Thyroid gland (tissue), 4 donors: ENCODE data around the gene TAF1L. TPM values are rescaled to one million over a fixed set of nuclear protein-coding genes. Genes with fewer than 3 reads are reported as not detected.

Experiments
- DNase-seq, 2 donors: peaks; one replicate each; pipeline ENCODE4 v3.0.0-alpha.2; 2019
- H3K27ac ChIP-seq, 3 donors: fragments of 200-600 bp; sonication (generic); 1 replicate in 2 of 3; 2 replicates in 1 of 3; pipeline ENCODE4 v1.5.1; 2016 to 2019; ENCODE audit warnings: mild to moderate bottlenecking in 1 of 3, moderate library complexity in 1 of 3
- H3K27me3 ChIP-seq: fragments of 200-600 bp; sonication (generic); one replicate; pipeline ENCODE4 v1.5.1; 2019
- H3K36me3 ChIP-seq, 2 donors: fragments of 200-600 bp; sonication (generic); one replicate each; pipeline ENCODE4 v1.5.1; 2016 to 2019
- H3K4me1 ChIP-seq, 2 donors: fragments of 200-600 bp; sonication (generic); one replicate each; pipeline ENCODE4 v1.5.1; 2017 to 2019
- H3K4me3 ChIP-seq, 3 donors: fragments of 200-600 bp; sonication (generic); replicated peaks in 1 of 3; 1 replicate in 2 of 3; 2 replicates in 1 of 3; pipeline ENCODE4 v1.5.1; 2016; ENCODE audit warnings: mild to moderate bottlenecking in 1 of 3
- H3K9me3 ChIP-seq: fragments of 200-600 bp; sonication (generic); one replicate; pipeline ENCODE4 v1.5.1; 2017
- POLR2A ChIP-seq, 2 donors: fragments of 450-650 bp; IDR thresholded peaks; one replicate each; pipeline ENCODE4 v1.6.1; 2017; ENCODE audit warnings: antibody characterized with exemption in 2 of 2, mild to moderate bottlenecking in 2 of 2, moderate library complexity in 1 of 2
- whole genome bisulfite sequencing, 2 donors: methylation state at CpG; one replicate each; pipeline ENCODE4 v1.1.5; 2017; 5-methylcytosine and 5-hydroxymethylcytosine counted together
- intact Hi-C: fragments of 100-400 bp; cut with DNase I; formaldehyde crosslinking; loops from one replicate; pipeline ENCODE4 v1.15.1; 2023
- total RNA-seq, 4 donors: library from RNA; depleted of rRNA; stranded (reverse); fragments of >200 nt; gene quantifications; one replicate each; pipeline ENCODE4 v1.2.3, GENCODE V29; 2016
- TF ChIP-seq, protein P1 (sequence below), 6 experiments: fragments of 200-600 bp in 3 of 6; fragments of 450-650 bp in 3 of 6; sonication (generic) in 3 of 6; IDR thresholded peaks; one replicate each; pipeline ENCODE4 v1.5.1; 2016 to 2019; ENCODE audit warnings: antibody characterized with exemption in 6 of 6, mild to moderate bottlenecking in 2 of 6, inconsistent platforms in 1 of 6, moderate library complexity in 1 of 6

The TAF1L gene
- total RNA-seq, 4 donors from 2014 or later: 0.11 to 0.13 TPM; not detected in 2

DNA sequence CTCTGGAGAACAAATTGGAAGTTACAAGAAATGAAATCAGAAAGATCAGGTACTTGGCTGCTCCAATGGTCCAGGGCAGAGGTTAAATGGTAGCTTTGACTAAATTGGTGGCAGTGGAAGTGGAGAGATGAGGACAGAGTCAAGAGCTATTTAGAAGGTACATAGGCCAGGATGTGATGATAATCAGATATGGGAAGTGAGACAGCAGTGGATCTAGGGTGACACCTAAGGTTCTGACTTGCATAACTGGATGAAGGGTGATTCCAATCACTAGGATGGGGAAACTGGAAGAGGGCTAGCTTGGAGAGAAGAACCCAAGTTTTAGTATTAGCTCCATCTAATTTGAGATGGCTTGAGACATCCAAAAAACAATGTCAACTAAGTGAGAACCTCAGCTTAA lies 38.5 kb downstream of the TAF1L start:
- Histone ChIP-seq H3K4me1 (no peaks in the 10 kb centered on the region), H3K36me3 (no peaks in the 10 kb centered on the region), H3K9me3 (no peaks in the 10 kb centered on the region), H3K27me3 (no peaks in the 10 kb centered on the region), H3K4me3 (no peak overlapping the region), H3K27ac (no peak overlapping the region)
- DNase-seq: no peak
- TF ChIP-seq POLR2A (IDR thresholded peaks at IDR 0.05): no peak
- TF ChIP-seq, protein P1, sequence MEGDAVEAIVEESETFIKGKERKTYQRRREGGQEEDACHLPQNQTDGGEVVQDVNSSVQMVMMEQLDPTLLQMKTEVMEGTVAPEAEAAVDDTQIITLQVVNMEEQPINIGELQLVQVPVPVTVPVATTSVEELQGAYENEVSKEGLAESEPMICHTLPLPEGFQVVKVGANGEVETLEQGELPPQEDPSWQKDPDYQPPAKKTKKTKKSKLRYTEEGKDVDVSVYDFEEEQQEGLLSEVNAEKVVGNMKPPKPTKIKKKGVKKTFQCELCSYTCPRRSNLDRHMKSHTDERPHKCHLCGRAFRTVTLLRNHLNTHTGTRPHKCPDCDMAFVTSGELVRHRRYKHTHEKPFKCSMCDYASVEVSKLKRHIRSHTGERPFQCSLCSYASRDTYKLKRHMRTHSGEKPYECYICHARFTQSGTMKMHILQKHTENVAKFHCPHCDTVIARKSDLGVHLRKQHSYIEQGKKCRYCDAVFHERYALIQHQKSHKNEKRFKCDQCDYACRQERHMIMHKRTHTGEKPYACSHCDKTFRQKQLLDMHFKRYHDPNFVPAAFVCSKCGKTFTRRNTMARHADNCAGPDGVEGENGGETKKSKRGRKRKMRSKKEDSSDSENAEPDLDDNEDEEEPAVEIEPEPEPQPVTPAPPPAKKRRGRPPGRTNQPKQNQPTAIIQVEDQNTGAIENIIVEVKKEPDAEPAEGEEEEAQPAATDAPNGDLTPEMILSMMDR (IDR thresholded peaks at IDR 0.05): no peak
- intact Hi-C loops: no loop called here

DNA sequence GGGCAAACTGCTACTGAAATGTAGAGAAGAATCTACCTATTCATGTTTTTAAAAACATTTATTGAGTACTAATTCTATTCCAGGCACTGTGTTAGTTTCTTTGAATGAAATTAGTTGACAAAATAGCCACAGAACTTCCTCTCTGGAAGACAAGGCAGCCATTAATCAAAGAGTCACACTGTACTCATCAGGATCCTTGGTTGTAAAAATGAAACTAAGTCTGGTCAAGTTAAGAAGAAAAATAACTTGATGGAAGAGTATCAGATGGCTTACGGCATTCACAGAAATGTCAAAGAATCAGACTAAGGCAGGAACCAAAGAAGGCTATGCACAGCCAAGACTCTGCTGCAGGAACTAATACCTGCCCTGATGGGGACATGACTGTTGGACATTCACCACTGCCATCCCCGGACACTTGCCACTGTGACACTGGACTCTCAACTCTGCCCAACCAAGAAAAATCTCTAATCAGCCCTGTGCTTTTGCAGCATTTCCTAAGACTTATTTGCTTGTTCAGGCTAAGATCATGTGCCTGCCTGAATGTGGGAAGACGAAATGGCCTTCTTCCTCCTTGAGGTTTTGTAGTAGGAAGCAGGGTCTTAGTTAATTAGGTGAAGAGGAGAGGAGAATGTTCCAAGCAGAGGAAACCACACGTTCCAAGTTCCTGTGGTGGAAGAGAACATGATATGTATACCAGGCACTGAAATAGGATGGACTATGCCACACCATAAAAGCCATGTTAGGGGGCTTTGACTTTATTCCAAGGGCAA lies 39.2 kb downstream of the TAF1L start:
- intact Hi-C loops: no loop called here
- DNase-seq: no peak
- Histone ChIP-seq H3K36me3 (no peaks in the 10 kb centered on the region), H3K27me3 (no peaks in the 10 kb centered on the region), H3K4me1 (no peaks in the 10 kb centered on the region), H3K27ac (no peak overlapping the region), H3K4me3 (no peak overlapping the region), H3K9me3 (no peaks in the 10 kb centered on the region)
- WGBS, 2 donors: 75 to 76% methylated on average over 4 of the region's 4 CpGs
- TF ChIP-seq POLR2A (IDR thresholded peaks at IDR 0.05): no peak
- TF ChIP-seq, protein P1 (IDR thresholded peaks at IDR 0.05): no peak

DNA sequence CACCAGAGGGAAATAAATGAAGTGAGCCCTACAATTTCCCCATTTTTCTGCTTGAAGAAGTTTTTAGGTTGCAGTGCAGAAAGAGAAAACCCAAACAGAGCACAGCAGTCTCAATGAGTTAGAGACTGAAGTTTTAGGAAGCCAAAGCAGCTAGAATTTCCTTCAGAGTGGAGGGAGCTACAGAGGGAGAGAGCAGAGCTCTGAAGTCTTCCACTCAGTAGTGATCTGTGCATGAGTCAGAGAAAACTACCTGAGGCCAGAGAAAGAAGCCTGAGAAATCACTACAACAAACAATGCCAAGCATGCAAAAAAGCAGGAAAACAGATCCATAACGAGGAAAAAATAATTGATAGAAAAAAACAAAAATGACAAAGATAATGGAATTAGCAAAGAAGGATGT lies 44.6 kb downstream of the TAF1L start:
- TF ChIP-seq, protein P1 (IDR thresholded peaks at IDR 0.05): no peak
- no peak for TF ChIP-seq POLR2A (IDR thresholded peaks at IDR 0.05)
- Histone ChIP-seq H3K4me1 (no peaks in the 10 kb centered on the region), H3K36me3 (no peaks in the 10 kb centered on the region), H3K9me3 (no peaks in the 10 kb centered on the region), H3K27me3 (no peaks in the 10 kb centered on the region), H3K4me3 (no peak overlapping the region), H3K27ac (no peak overlapping the region)
- WGBS, 2 donors: 80 to 85% methylated on average over 1 of the region's 1 CpG
- DNase-seq: no peak
- intact Hi-C loops: no loop called here

DNA sequence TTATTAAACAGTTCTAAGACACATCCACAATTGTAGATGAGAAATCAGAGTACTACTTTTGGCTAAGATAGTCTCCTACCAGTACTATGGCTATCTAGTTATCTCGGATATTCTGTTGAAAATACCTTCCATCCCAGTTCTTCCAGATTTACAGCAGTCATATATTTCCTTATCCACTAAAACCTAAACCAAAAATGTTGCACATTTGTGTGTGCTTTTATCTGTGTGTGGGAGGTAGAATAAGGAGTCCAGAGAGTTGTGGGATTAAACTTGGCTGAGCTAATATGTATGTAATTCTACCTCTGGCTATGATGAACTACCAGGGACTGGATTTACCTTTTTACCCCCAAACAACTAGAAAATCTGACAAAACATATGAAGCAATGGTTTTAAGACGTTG lies 45.0 kb downstream of the TAF1L start:
- Histone ChIP-seq H3K9me3 (no peaks in the 10 kb centered on the region), H3K4me1 (no peaks in the 10 kb centered on the region), H3K4me3 (no peak overlapping the region), H3K36me3 (no peaks in the 10 kb centered on the region), H3K27ac (no peak overlapping the region), H3K27me3 (no peaks in the 10 kb centered on the region)
- WGBS, 2 donors: 56 to 64% methylated on average over 2 of the region's 2 CpGs
- DNase-seq: no peak
- TF ChIP-seq, protein P1 (IDR thresholded peaks at IDR 0.05): no peak
- no peak for TF ChIP-seq POLR2A (IDR thresholded peaks at IDR 0.05)
- intact Hi-C loops: no loop called here

DNA sequence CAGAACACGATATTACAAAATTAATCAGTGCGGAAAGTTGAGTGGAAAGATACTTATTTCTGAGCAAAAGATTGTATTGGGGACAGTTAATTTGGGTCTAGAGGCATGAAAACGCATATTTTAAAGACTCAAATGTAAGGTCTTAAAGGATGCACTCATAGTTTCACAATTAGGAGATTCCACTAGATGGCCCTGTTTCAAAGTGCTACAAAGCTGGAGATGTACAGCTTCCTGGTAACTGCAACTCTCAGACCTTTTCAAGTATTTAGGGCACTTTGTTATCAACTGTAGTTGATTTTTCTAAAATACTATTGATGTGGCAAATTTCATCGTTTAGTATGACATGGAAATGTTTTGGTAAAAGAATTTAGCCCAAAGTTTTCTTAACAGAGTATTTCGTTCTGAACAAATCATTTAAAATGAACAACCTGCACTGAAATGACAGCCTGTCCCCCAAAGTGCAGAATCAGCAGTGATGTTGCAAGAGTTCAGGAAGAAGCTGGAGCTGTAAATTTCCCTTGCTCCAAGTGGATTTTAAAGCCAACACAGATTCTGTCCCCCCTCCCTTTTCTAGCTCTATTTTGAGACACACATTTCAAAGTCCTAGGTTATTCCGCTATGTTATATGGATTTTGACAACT lies 46.3 kb downstream of the TAF1L start:
- no peak overlapping the region for H3K27ac ChIP-seq
- TF ChIP-seq POLR2A (IDR thresholded peaks at IDR 0.05): no peak
- TF ChIP-seq, protein P1 (IDR thresholded peaks at IDR 0.05): peak in 4 of 6 experiments; percentile 8 to 41 (median 34)
- H3K36me3 ChIP-seq: no peaks in the 10 kb centered on the region
- intact Hi-C loops: no loop called here
- DNase-seq: no peak
- no peaks in the 10 kb centered on the region for H3K4me1 ChIP-seq
- 38 to 44% methylated on average over 6 of the region's 6 CpGs for WGBS, 2 donors
- H3K27me3 ChIP-seq: no peaks in the 10 kb centered on the region
- H3K4me3 ChIP-seq: no peak overlapping the region
- no peaks in the 10 kb centered on the region for H3K9me3 ChIP-seq
